Kidney epithelial cell (primary cell): ENCODE results near the gene MRPL24. TPM values are rescaled to one million over a fixed set of nuclear protein-coding genes. Genes with fewer than 3 reads are reported as not detected.
A peak's percentile ranks its signal among the peaks of the same experiment; 100 is the strongest.

Experiments
- DNase-seq: peaks from one replicate; pipeline ENCODE4 v3.0.0-alpha.2; 2010; ENCODE audit warnings: low read depth
- H3K27me3 ChIP-seq: 2 replicates; pipeline ENCODE4 v1.6.0; 2011; ENCODE audit warnings: low read length; ENCODE audit not compliant: control insufficient read depth, insufficient read depth
- H3K36me3 ChIP-seq: 2 replicates; pipeline ENCODE4 v1.5.1; 2011; ENCODE audit warnings: low read length; ENCODE audit not compliant: control insufficient read depth, insufficient read depth
- H3K4me3 ChIP-seq: 2 replicates; pipeline ENCODE4 v1.5.1; 2011; ENCODE audit warnings: low read depth, mild to moderate bottlenecking, control low read depth, low read length
- total RNA-seq: library from RNA; depleted of rRNA; stranded (reverse); fragments of >200 nt; gene quantifications from 2 replicates; pipeline ENCODE4 v1.2.3, GENCODE V29; 2015
- TF ChIP-seq, protein P1 (sequence below): IDR thresholded peaks from 2 replicates; pipeline ENCODE4 v1.5.1; 2011; ENCODE audit warnings: mild to moderate bottlenecking, moderate library complexity, low read length, control low read depth, inconsistent platforms; ENCODE audit not compliant: insufficient read depth, poor library complexity, severe bottlenecking

Gene MRPL24
- total RNA-seq, 1 donor from 2014 or later: 62.2 TPM

DNA sequence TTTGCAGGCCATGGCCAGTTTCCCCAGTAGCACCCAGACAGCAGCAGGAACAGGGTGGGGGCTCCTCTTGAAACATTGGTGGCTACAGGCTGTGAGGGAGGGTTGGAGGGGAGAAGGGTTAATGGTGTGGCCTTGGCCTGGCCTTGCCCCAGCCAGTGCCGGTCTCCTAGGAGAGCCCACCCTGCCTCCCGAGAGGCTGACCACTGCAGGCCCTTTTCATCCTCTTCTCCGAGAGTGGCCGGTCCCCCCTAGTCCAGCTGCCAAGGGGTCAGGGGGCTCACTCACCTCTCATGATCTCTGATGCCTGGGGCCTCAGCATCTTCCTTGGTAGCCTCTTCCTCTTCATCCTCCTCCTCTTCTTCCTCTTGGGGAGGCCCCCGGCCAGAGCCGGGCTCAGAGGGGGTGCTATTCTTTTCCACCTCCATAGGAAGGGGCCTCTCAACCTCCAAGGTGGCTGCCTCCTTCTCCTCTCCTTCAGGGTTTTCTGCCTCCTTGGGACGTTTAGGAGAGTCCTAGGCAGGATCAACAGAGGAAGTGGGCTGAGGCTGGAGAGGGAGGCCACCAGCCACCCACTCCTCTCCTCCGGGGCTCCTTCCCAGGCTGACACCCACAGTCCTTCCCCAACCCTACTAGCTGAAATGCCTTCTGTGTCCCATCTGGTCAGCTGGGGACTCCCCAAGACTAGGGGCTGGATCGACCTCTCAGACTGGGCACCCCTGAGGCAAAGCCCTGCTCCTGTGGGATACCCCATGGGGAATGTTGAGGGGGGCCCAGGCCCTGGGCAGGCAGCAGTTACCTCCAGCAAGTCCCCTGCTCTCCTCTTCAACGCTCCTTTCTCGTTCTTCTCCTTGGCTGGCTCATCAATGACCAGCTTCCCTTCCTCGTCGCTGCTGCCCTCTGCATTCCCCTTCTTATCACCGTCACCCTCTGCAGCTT lies 2.7 kb upstream of the MRPL24 start:
- Histone ChIP-seq H3K36me3 (peaks cover 3% of the 10 kb centered on the region), H3K4me3 (no peak overlapping the region), H3K27me3 (no peaks in the 10 kb centered on the region)
- no peak for DNase-seq
- TF ChIP-seq, protein P1, sequence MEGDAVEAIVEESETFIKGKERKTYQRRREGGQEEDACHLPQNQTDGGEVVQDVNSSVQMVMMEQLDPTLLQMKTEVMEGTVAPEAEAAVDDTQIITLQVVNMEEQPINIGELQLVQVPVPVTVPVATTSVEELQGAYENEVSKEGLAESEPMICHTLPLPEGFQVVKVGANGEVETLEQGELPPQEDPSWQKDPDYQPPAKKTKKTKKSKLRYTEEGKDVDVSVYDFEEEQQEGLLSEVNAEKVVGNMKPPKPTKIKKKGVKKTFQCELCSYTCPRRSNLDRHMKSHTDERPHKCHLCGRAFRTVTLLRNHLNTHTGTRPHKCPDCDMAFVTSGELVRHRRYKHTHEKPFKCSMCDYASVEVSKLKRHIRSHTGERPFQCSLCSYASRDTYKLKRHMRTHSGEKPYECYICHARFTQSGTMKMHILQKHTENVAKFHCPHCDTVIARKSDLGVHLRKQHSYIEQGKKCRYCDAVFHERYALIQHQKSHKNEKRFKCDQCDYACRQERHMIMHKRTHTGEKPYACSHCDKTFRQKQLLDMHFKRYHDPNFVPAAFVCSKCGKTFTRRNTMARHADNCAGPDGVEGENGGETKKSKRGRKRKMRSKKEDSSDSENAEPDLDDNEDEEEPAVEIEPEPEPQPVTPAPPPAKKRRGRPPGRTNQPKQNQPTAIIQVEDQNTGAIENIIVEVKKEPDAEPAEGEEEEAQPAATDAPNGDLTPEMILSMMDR: no peak

DNA sequence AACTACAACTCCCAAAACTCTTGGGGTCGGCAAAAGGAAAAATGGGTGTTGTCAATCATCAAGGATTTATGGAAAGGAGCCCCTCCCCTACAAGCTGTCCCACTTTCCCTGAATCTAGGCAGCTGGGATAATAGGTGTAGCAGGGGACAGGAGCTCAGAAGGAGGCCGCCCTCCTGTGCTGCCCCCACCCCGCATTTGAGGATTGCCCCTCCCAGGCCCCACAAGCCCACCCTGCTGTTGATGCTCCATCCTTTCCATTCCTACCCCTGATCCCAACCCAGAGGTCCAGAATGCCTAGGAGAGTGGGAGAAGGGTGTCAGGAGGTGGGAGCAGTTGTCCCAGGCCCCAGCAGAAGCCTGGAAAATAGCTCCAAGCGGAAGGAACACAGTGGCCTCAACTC lies 1.9 kb upstream of the MRPL24 start:
- H3K36me3 ChIP-seq: peaks cover 5% of the 10 kb centered on the region
- DNase-seq: no peak
- TF ChIP-seq, protein P1: no peak
- no peaks in the 10 kb centered on the region for H3K27me3 ChIP-seq
- no peak overlapping the region for H3K4me3 ChIP-seq

DNA sequence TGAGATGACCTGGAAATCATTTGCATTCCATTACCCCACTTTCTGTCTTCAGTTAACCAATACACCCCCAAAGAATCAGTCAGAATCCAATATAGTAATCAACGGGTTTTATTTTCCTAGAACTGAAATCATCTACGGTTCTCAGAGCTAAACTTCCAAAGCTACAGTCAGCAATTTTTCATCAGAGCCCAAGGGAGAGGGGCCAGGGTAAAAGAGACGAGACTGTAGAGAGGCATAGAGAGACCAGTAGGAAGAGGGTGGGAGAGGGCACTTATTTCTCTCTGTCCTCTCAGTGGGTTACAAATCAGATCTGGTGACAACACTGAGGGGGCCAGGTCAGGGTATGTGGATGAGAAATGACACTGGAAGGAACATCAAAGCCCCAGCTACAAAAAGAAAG lies 1.1 kb upstream of the MRPL24 start:
- DNase-seq: no peak
- H3K27me3 ChIP-seq: no peaks in the 10 kb centered on the region
- TF ChIP-seq, protein P1: no peak
- H3K36me3 ChIP-seq: peaks cover 5% of the 10 kb centered on the region
- H3K4me3 ChIP-seq: no peak overlapping the region

DNA sequence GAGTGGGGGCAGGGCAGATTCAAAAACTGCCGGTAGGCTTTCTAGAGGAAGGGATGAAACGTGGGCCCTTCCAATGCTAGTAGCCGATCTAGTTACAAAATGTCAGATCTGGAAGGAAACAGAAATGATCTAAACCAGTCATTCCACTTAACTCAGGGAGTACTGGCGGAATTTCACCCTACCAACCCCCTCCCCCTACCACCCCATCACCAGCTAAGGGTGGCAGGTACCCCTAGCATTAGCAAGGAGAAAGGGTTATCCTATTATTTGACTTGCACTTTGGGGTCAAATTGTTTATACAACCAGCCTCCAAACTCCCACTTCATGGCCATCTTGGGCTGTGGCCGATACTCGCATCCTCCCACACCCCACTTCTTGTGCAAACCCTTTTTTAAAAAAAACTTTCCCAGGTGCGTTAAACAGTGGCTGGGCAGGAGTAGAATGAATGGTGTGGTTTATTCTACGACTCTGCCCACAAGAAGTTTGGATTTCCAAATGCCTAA lies 644 bp upstream of the MRPL24 start:
- no peak for DNase-seq
- peaks cover 5% of the 10 kb centered on the region for H3K36me3 ChIP-seq
- no peak overlapping the region for H3K4me3 ChIP-seq

DNA sequence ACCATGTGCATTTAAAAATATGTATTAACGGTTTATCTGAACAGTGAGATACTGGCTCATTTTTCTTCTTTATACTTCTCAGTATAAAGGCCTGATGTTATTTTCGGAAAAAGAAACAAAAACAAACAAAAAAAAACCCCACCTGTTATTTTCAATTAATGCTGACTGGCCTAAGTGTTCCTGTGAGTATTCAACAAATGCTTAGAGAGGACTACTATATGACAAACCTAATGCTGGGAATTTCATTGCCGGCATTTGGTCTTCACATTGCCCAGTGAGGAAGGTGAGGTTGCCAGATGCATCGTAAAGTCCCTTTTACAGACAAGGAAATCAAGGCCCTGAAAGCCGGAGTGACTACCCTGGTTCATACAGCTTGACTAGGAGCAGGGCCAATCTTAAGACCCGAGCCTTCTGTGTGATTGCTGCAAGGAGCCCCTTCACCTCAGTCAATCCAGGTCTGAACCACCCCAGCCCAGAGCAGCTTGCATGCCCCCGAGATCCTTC lies 599 bp downstream of the MRPL24 start:
- DNase-seq: no peak
- Histone ChIP-seq H3K27me3 (no peaks in the 10 kb centered on the region), H3K4me3 (peak overlapping the region; percentile 58), H3K36me3 (peaks cover 5% of the 10 kb centered on the region)
- TF ChIP-seq, protein P1: no peak

More for the DNA sequence above, 644 bp upstream of the MRPL24 start:
- TF ChIP-seq, protein P1: no peak
- H3K27me3 ChIP-seq: no peaks in the 10 kb centered on the region
